Osteoblast (primary cell): Measurements from ENCODE around the gene CEACAM21. TPM values are rescaled to one million over a fixed set of nuclear protein-coding genes. Genes with fewer than 3 reads are reported as not detected.

Experiments used
- DNase-seq: peaks from one replicate; pipeline ENCODE4 v3.0.0; 2011; ENCODE audit warnings: low spot score, mixed read lengths; ENCODE audit not compliant: insufficient read length; ENCODE audit errors: missing footprints
- H2AFZ ChIP-seq: 2 replicates; pipeline ENCODE4 v1.6.0; 2011; ENCODE audit warnings: mild to moderate bottlenecking, low read length
- H3K27ac ChIP-seq: 2 replicates; pipeline ENCODE4 v1.5.1; 2011; ENCODE audit warnings: mild to moderate bottlenecking, low read depth, low read length, moderate library complexity
- H3K27me3 ChIP-seq: 2 replicates; pipeline ENCODE4 v1.6.0; 2012; ENCODE audit warnings: mild to moderate bottlenecking, control low read depth, inconsistent platforms, low read length, moderate library complexity; ENCODE audit not compliant: insufficient read depth
- H3K36me3 ChIP-seq: 2 replicates; pipeline ENCODE4 v1.5.1; 2011; ENCODE audit warnings: mild to moderate bottlenecking, low read length, control low read depth, moderate library complexity; ENCODE audit not compliant: insufficient read depth
- H3K4me1 ChIP-seq: 2 replicates; pipeline ENCODE4 v1.5.1; 2011; ENCODE audit warnings: mild to moderate bottlenecking, low read length, control low read depth, moderate library complexity; ENCODE audit not compliant: insufficient read depth
- H3K4me2 ChIP-seq: 2 replicates; pipeline ENCODE4 v1.6.0; 2011; ENCODE audit warnings: mild to moderate bottlenecking, low read length; ENCODE audit not compliant: insufficient read depth
- H3K4me3 ChIP-seq: fragments of 200-600 bp; sonication (generic); 3 replicates; pipeline ENCODE4 v1.5.1; 2012; ENCODE audit warnings: mild to moderate bottlenecking, low read length, inconsistent platforms; ENCODE audit not compliant: insufficient read depth
- H3K79me2 ChIP-seq: 2 replicates; pipeline ENCODE4 v1.6.0; 2012; ENCODE audit warnings: mild to moderate bottlenecking, low read length, control low read depth, inconsistent platforms; ENCODE audit not compliant: insufficient read depth
- H3K9me3 ChIP-seq: 2 replicates; pipeline ENCODE4 v1.5.1; 2011; ENCODE audit warnings: low read depth, low read length, control low read depth
- H4K20me1 ChIP-seq: 2 replicates; pipeline ENCODE4 v1.6.0; 2012; ENCODE audit warnings: mild to moderate bottlenecking, low read length, control low read depth; ENCODE audit not compliant: insufficient read depth
- CTCF ChIP-seq: IDR thresholded peaks from 2 replicates; pipeline ENCODE4 v1.5.1; 2011; ENCODE audit warnings: mild to moderate bottlenecking, low read depth, low read length, moderate library complexity; ENCODE audit errors: extremely low read depth
- total RNA-seq: library from RNA; depleted of rRNA; stranded (reverse); fragments of >200 nt; gene quantifications from 2 replicates; pipeline ENCODE4 v1.2.3, GENCODE V29; 2012

The CEACAM21 gene
- total RNA-seq, 1 donor = not detected

GRCh38 chr19:41546386-41546789 lies 29.6 kb upstream of the CEACAM21 start:
- no peak for TF ChIP-seq CTCF
- Histone ChIP-seq H4K20me1 (no peaks in the 10 kb centered on the region), H3K27ac (no peak overlapping the region), H2AFZ (no peak overlapping the region), H3K27me3 (peaks cover 13% of the 10 kb centered on the region), H3K4me1 (no peaks in the 10 kb centered on the region), H3K79me2 (no peaks in the 10 kb centered on the region), H3K9me3 (no peaks in the 10 kb centered on the region), H3K36me3 (no peaks in the 10 kb centered on the region), H3K4me2 (no peak overlapping the region), H3K4me3 (no peak overlapping the region)
- DNase-seq = no peak

- no peak for DNase-seq
- Histone ChIP-seq H3K79me2 (no peaks in the 10 kb centered on the region), H3K27me3 (peaks cover 13% of the 10 kb centered on the region), H3K4me2 (no peak overlapping the region), H4K20me1 (no peaks in the 10 kb centered on the region), H3K36me3 (no peaks in the 10 kb centered on the region), H3K27ac (no peak overlapping the region), H3K4me3 (no peak overlapping the region), H3K4me1 (no peaks in the 10 kb centered on the region), H3K9me3 (no peaks in the 10 kb centered on the region), H2AFZ (no peak overlapping the region)
- no peak for TF ChIP-seq CTCF
Measured at GRCh38 chr19:41546961-41547360, 29.0 kb upstream of the CEACAM21 start.

DNA sequence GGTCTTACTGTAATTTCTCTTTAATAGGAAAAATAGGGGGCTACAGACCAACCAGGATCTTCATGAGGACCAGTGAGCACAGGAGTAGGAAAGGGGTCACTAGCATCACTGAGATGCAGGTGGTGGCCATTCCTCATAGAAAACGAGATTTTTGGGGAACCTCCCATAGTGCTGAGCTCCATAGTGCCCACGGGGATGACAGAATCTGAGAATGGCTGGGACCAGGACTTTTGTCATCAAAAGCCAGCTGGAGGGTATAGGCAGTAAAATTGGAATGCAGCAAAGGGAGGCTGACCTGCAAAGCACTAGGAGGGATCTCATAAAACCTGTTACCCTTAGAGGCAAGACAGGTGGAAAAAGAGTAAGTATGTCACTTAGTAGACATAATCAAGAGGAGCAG lies 28.4 kb upstream of the CEACAM21 start:
- Histone ChIP-seq H3K27ac (no peak overlapping the region), H3K9me3 (no peaks in the 10 kb centered on the region), H3K4me3 (no peak overlapping the region), H2AFZ (no peak overlapping the region), H3K4me1 (no peaks in the 10 kb centered on the region), H3K79me2 (no peaks in the 10 kb centered on the region), H4K20me1 (no peaks in the 10 kb centered on the region), H3K4me2 (no peak overlapping the region), H3K27me3 (peaks cover 13% of the 10 kb centered on the region), H3K36me3 (no peaks in the 10 kb centered on the region)
- no peak for DNase-seq
- TF ChIP-seq CTCF = no peak

GRCh38 chr19:41548047-41548446 lies 27.9 kb upstream of the CEACAM21 start:
- no peak overlapping the region for H3K27ac ChIP-seq
- H3K79me2 ChIP-seq = no peaks in the 10 kb centered on the region
- H3K36me3 ChIP-seq = no peaks in the 10 kb centered on the region
- H2AFZ ChIP-seq = no peak overlapping the region
- H3K9me3 ChIP-seq = no peaks in the 10 kb centered on the region
- no peak overlapping the region for H3K4me3 ChIP-seq
- no peaks in the 10 kb centered on the region for H4K20me1 ChIP-seq
- TF ChIP-seq CTCF = no peak
- peaks cover 13% of the 10 kb centered on the region for H3K27me3 ChIP-seq
- no peak overlapping the region for H3K4me2 ChIP-seq
- H3K4me1 ChIP-seq = no peaks in the 10 kb centered on the region
- DNase-seq = no peak
